ENCODE results near the gene CD300A. TPM values are rescaled to one million over a fixed set of nuclear protein-coding genes. Genes with fewer than 3 reads are reported as not detected.

The CD300A gene
- total and polyA plus RNA-seq, 2 of the 4 experiments (the other 2 are of a cell fraction): not detected

DNA sequence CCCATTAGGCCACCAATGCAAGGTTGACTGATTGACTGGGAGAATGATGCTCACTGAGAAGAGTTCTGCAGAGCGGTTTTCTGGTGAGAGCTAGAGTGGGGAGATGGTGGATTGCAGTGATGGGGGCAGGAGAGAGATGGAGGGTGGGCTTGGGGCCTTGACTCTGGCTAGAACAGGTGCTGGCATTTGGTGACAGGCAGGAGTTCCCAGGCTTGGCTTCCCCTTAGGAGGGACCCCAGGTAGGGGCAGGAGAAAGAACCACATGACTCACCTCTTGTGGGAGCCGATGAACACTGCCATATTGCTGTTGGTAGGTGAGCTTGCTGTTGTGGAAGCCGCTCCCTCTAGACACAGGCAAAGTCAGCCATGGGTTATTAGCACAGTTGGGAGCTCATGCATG, 56.9 kb downstream of the CD300A start:
- WGBS, 2 experiments (ENCODE audit: extremely low coverage in 2 of 2, insufficient read length in 1 of 2): 0% methylated on average over 1 of the region's 3 CpGs; no CpG with 5 or more reads in 1 of the 2 experiments
- Histone ChIP-seq H3K56ac (ENCODE audit: extremely low read depth, insufficient read depth, low read length) (no peak overlapping the region), H3K9ac (ENCODE audit: low read depth, low read length) (no peak overlapping the region), H2BK120ac (ENCODE audit: low read depth, low read length) (no peak overlapping the region), H3K36me3 (ENCODE audit: control insufficient read depth, insufficient read depth, low read length) (no peaks in the 10 kb centered on the region), H3K27ac (ENCODE audit: insufficient read depth, low read length) (no peak overlapping the region), H2BK20ac (ENCODE audit: low read depth, low read length) (no peak overlapping the region), H3K9me3 (ENCODE audit: control insufficient read depth, insufficient read depth, low read length) (peaks cover 45% of the 10 kb centered on the region), H2AK9ac (replicated peaks; ENCODE audit: low read depth, low read length, poor library complexity) (no peak overlapping the region), H3K79me1 (ENCODE audit: low read depth in 1 of 2, low read length in 2 of 2) (no peaks in the 10 kb centered on the region), H3K14ac (replicated peaks; ENCODE audit: low read depth, low read length) (no peak overlapping the region), H3K18ac (ENCODE audit: low read depth, low read length) (no peak overlapping the region), H4K8ac (ENCODE audit: low read depth in 2 of 2, low read length in 2 of 2) (no peak overlapping the region), H3K4me1 (ENCODE audit: control insufficient read depth, insufficient read depth, low read length) (no peaks in the 10 kb centered on the region), H3K23ac (ENCODE audit: low read depth, low read length) (no peak overlapping the region), H4K5ac (ENCODE audit: low read depth, low read length) (no peak overlapping the region), H4K91ac (ENCODE audit: insufficient read depth, low read depth, low read length) (no peak overlapping the region), H2BK15ac (ENCODE audit: low read depth, low read length) (no peak overlapping the region), H3K4ac (ENCODE audit: low read depth, low read length) (no peak overlapping the region), H2AFZ (replicated peaks; ENCODE audit: low read length, poor library complexity) (no peak overlapping the region), H2BK5ac (ENCODE audit: low read depth, low read length, poor library complexity, severe bottlenecking) (no peak overlapping the region), H3K27me3 (ENCODE audit: control insufficient read depth, insufficient read depth, low read length) (no peaks in the 10 kb centered on the region), H2AK5ac (ENCODE audit: low read depth, low read length) (no peak overlapping the region), H3K9me1 (ENCODE audit: insufficient read depth, low read length) (no peaks in the 10 kb centered on the region), H4K20me1 (ENCODE audit: insufficient read depth, low read length) (no peaks in the 10 kb centered on the region), H3K4me3 (ENCODE audit: insufficient read depth, low read depth, low read length) (no peak overlapping the region), H3K4me2 (ENCODE audit: low read depth, low read length) (no peak overlapping the region)
- in situ Hi-C loops (cut with MboI; ENCODE audit: low sequenced_read_pairs) (no loop called here), dilution Hi-C loops (cut with HindIII; ENCODE audit: low sequenced_read_pairs, unreplicated experiment) (no loop called here), intact Hi-C loops (cut with micrococcal nuclease) (no loop called here)
- ATAC-seq (ENCODE audit: low read depth): no peak
- no TSS peak for BruUV-seq (replicated peaks)
- no peak for DNase-seq
- POLR2A ChIA-PET (ENCODE audit: unreplicated experiment): no interaction called here
- CTCF ChIA-PET: no interaction called here
- TF ChIP-seq POLR2A (IDR thresholded peaks at IDR 0.05; ENCODE audit: low read depth, low read length) (no peak), MAZ (IDR thresholded peaks at IDR 0.05; ENCODE audit: borderline replicate concordance, low read depth, low read length) (no peak)

Data from IMR-90 (cell line).